VCaP (cell line): Measurements from ENCODE around the gene ZIC5.

Experiments
- H3K27ac ChIP-seq: fragments of 450-650 bp; 2 replicates; pipeline ENCODE4 v1.5.1; 2017
- TF ChIP-seq, protein P1 (sequence below): fragments of 450-650 bp; conservative IDR thresholded peaks from 2 replicates; pipeline ENCODE4 v1.5.1; 2017; ENCODE audit warnings: mild to moderate bottlenecking, moderate library complexity

ZIC5 gene

DNA sequence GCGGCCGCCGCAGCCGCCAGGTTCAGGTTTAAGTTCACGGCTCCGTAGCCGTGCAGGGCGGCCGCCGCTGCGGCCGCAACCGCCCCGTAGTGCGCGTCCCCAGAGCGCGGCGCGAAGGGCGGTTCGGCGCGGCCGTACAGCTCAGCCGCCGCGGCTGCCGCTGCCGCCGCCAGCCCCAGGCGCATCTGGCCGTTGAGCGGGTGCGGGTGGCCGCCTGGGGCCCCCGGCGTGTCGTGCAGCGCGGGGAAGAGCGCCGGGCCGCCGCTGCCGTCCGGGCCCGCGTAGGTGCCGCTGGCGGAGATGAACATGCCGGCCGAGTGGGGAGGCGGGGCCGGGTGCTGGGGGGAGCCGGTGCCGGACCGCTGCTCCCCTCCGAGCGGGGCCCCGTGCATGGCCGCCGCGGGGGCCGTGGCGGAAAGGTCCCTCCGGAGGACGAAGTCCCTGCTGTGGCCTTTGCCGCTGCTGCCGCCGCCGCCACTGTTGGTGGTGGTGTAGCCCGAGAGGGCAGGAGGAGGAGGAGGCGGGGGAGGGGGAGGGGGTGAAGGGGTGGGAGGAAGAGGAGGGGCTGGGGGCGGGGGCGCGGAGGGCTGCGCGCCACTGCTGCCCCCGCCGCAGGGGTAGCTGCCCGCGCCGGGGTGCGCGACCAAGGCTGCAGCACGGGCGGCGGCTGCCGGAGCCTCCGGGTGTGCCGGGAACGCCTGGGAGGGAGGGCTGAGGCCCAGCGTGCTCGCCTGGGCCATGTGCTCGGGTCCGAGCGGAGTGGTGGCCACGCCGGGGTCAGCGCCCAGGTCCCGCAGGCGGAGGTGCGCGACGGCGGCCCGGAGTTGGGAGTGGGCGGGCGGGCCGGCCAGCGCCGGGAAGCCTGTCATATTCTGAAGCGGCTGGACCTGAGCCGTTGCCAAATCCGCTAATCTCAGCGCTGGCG, 654 bp downstream of the ZIC5 start:
- TF ChIP-seq, protein P1, sequence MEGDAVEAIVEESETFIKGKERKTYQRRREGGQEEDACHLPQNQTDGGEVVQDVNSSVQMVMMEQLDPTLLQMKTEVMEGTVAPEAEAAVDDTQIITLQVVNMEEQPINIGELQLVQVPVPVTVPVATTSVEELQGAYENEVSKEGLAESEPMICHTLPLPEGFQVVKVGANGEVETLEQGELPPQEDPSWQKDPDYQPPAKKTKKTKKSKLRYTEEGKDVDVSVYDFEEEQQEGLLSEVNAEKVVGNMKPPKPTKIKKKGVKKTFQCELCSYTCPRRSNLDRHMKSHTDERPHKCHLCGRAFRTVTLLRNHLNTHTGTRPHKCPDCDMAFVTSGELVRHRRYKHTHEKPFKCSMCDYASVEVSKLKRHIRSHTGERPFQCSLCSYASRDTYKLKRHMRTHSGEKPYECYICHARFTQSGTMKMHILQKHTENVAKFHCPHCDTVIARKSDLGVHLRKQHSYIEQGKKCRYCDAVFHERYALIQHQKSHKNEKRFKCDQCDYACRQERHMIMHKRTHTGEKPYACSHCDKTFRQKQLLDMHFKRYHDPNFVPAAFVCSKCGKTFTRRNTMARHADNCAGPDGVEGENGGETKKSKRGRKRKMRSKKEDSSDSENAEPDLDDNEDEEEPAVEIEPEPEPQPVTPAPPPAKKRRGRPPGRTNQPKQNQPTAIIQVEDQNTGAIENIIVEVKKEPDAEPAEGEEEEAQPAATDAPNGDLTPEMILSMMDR: no peak
- peak overlapping the region; percentile 51; the same call in 1 of the 2 replicates for H3K27ac ChIP-seq

DNA sequence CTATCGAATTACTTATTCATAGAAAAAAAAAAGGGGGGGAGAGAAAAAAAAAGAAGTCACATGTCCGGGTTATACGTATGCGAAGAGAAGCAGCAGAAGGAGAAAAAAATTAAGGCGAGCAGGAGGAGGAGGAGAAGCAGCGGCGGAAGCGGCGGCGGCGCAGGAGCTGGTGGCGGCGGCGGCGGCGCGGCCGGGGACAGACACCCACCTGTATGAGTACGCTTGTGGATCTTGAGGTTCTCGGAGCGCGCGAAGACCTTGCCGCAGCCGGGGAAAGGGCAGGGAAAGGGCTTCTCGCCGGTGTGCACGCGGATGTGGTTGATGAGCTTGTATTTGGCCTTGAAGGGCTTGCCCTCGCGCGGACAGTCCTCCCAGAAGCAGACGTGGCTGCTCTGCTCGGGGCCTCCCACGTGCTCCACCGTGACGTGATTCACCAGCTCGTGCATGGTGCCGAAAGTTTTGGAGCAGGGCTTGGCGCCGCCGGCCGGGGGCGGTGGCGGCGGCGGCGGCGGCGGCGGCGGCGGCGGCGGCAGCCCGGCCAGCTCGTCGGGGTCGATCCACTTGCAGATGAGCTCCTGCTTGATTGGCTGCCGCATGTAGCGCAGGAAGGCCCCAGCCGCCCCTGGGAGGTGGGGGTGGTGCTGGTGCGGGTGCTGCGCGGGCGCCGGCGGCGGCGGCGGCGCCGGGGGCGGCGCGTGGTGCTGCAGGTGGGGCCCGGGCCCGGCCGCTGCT, 1.5 kb downstream of the ZIC5 start:
- peak overlapping the region; percentile 51; the same call in 1 of the 2 replicates for H3K27ac ChIP-seq
- TF ChIP-seq, protein P1: no peak

DNA sequence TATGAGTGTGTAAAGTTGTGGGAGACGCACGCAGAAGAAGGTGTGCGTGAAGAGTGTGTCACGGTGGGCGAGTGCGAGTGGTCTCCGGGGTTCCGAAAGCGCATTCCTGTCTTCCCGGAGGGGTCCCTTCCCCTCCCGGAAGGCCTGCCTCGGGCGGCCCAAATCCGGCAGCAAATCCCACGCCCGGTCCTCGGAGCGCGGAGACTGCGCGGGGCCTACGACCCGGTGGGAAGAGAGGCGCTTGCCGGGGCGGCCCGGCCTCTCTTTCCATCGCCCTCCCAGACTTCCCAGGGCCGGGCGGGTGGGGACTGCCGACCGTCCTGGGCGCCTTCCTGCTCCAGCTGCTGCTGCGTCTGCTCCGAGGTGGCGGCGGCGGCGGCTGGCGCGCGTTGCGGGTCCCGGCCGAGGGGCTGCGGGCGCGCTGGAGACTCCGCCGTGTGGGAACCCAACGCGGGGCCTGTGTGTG, 2.1 kb downstream of the ZIC5 start:
- TF ChIP-seq, protein P1: no peak
- H3K27ac ChIP-seq: peak overlapping the region; percentile 51; the same call in 1 of the 2 replicates

DNA sequence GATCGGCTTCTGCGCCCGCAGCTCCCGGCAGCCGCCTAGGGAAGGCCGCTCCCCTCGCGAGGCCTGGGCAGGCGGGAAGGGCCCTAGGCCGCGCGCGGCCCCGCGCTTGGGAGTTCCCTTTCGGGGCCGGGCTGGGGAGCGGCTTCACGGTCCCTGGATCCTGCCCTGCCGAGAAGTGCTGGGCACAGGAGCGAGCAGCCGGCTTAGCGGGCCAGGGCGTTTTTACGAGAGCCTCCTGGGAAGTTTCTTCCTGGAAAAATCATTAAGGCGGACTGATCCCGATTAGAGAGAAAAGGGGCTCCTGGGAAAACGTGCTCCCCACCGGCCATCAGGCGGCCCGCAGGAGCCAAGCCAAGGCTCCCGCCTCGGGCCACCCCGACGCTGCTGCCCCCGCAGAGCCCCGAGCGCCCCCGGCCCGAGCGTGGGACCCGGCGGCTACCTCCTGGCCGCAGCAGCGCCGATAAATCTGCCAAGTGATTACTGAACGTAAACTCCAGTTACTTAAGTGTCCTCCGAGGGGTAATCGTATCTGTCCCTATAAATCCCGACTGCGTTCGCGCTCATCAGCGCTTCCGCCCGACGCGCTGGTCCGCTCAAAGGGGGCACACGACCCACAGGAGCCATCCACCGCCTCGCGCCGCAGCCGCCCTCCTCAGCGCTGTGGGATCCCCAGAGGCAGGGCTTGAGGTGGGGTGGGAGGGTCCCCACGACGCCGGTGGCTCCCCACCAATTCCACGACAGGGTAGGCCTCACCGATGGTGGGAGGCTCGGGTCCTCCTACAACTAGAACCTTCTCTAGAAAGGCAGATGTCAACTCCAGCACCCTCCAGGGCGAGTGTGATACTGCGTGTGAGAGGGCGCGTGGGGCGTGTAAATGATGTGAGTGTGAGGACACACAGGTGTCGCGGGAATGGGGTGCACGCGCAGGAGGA, 2.8 kb downstream of the ZIC5 start:
- peak overlapping the region; percentile 39; the same call in 1 of the 2 replicates for H3K27ac ChIP-seq
- TF ChIP-seq, protein P1: no peak

DNA sequence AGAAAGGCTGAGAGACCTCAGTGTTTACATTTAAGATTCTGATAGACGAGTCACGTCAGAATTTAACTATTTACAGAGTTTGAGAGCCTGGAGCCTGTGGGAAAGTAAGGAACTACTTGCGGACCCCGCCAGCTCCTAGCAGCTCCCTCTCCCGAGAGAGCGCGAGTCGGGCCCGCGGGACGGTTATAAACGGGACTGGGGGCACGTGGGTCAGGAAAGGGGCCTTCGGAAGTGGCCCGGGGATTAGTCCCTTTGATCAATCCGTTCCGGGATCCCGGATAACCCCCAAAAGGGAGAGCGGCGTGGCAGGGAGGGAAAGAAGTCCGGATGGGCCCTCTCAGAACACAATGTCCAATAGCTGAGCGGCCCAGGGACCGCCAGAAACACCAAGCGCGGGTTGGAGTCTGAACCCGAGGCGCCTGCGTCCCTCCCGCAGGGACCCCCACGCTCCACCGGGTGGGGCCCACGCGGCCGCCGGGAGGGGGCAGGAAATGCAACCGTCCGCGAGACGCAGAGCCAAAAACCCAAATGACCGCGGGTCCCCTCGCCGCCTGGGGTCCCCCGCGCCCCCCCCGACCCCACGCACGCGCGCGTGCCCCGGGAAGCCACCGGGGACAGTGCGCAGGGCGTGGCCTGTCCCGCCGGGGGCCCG, 3.6 kb downstream of the ZIC5 start:
- peak overlapping the region; percentile 39; the same call in 1 of the 2 replicates for H3K27ac ChIP-seq
- TF ChIP-seq, protein P1: no peak

DNA sequence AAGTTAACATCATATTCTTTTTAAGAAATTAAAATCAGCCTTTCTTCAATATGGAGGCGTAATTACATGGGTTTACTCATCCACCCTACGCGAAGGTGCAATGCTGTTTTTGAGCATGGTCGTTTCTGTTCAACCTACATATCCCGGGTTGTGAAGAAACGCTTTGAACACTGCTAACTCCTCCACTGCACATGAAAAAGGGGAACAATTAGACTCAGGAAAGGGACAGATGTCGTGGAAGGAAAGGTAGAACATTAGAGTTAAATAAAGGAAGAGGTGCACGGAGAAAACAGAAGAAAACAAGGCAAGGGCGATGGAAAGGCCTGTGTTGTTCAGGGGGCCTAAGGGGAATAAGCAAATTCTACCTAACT, 4.1 kb downstream of the ZIC5 start:
- H3K27ac ChIP-seq: no peak overlapping the region
- TF ChIP-seq, protein P1: no peak
